Tibial nerve (tissue), 4 donors: Measurements from ENCODE around the gene CFAP54. TPM values are rescaled to one million over a fixed set of nuclear protein-coding genes. Genes with fewer than 3 reads are reported as not detected.

Source experiments
- DNase-seq, 2 donors: peaks; one replicate each; pipeline ENCODE4 v3.0.0-alpha.2; 2019; ENCODE audit warnings: low spot score in 2 of 2
- H3K27ac ChIP-seq, 4 donors: fragments of 200-600 bp; sonication (generic) in 3 of 4; one replicate each; pipeline ENCODE4 v1.5.1; 2017 to 2019; ENCODE audit warnings: mild to moderate bottlenecking in 1 of 4
- H3K27me3 ChIP-seq, 2 donors: fragments of 200-600 bp; sonication (generic) in 1 of 2; one replicate each; pipeline versions ENCODE4 v1.5.1 to v1.6.0; 2017 to 2019
- H3K36me3 ChIP-seq, 3 donors: fragments of 200-600 bp; sonication (generic); one replicate each; pipeline ENCODE4 v1.5.1; 2018 to 2019
- H3K4me1 ChIP-seq, 4 donors: fragments of 200-600 bp; sonication (generic) in 3 of 4; one replicate each; pipeline ENCODE4 v1.5.1; 2017 to 2019
- H3K4me3 ChIP-seq, 4 donors: fragments of 200-600 bp; sonication (generic) in 3 of 4; one replicate each; pipeline ENCODE4 v1.5.1; 2017 to 2019; ENCODE audit warnings: mild to moderate bottlenecking in 1 of 4, moderate library complexity in 1 of 4
- H3K9me3 ChIP-seq, 4 donors: fragments of 200-600 bp; sonication (generic) in 3 of 4; one replicate each; pipeline ENCODE4 v1.5.1; 2017 to 2019
- CTCF ChIP-seq, 5 experiments: fragments of 200-600 bp in 3 of 5; fragments of 450-650 bp in 2 of 5; sonication (generic) in 3 of 5; IDR thresholded peaks; one replicate each; pipeline ENCODE4 v1.5.1; 2016 to 2019; ENCODE audit warnings: antibody characterized with exemption in 5 of 5, mild to moderate bottlenecking in 3 of 5, moderate library complexity in 2 of 5
- EP300 ChIP-seq, 2 donors: sonication (generic); formaldehyde crosslinking; IDR thresholded peaks; one replicate each; pipeline ENCODE4 v1.6.1; 2017; ENCODE audit warnings: antibody characterized with exemption in 2 of 2, mild to moderate bottlenecking in 1 of 2
- POLR2A ChIP-seq, 2 donors: fragments of 450-650 bp; IDR thresholded peaks; one replicate each; pipeline ENCODE4 v1.6.1; 2017; ENCODE audit warnings: antibody characterized with exemption in 2 of 2, mild to moderate bottlenecking in 2 of 2, moderate library complexity in 2 of 2
- WGBS, 2 donors: methylation state at CpG; one replicate each; pipeline ENCODE4 v1.1.5; 2018; 5-methylcytosine and 5-hydroxymethylcytosine counted together
- total RNA-seq, 4 donors: library from RNA; depleted of rRNA; stranded (reverse); fragments of >200 nt; gene quantifications; one replicate each; pipeline ENCODE4 v1.1.0, GENCODE V29; 2016

CFAP54 gene
- total RNA-seq, 4 donors from 2014 or later = 0.87 to 6.7 (median 2.1) TPM

GRCh38 chr12:96831346-96831745 is 342.0 kb downstream of the CFAP54 start:
- WGBS, 2 donors = 86 to 90% methylated on average over 1 of the region's 1 CpG
- DNase-seq = no peak
- TF ChIP-seq POLR2A (IDR thresholded peaks at IDR 0.05) (no peak), EP300 (IDR thresholded peaks at IDR 0.05) (no peak), CTCF (IDR thresholded peaks at IDR 0.05) (no peak)
- no peaks in the 10 kb centered on the region for H3K4me1 ChIP-seq
- no peaks in the 10 kb centered on the region for H3K27me3 ChIP-seq
- no peak overlapping the region for H3K4me3 ChIP-seq
- H3K36me3 ChIP-seq = no peaks in the 10 kb centered on the region
- no peaks in the 10 kb centered on the region for H3K9me3 ChIP-seq
- H3K27ac ChIP-seq = no peak overlapping the region

- no peak overlapping the region for H3K4me3 ChIP-seq
- H3K27ac ChIP-seq = no peak overlapping the region
Measured at GRCh38 chr12:96846293-96846692, 356.9 kb downstream of the CFAP54 start.

GRCh38 chr12:96850676-96851075 is 361.3 kb downstream of the CFAP54 start:
- DNase-seq = no peak
- 68 to 75% methylated on average over 3 of the region's 3 CpGs for WGBS, 2 donors
- no peaks in the 10 kb centered on the region for H3K27me3 ChIP-seq
- no peaks in the 10 kb centered on the region for H3K9me3 ChIP-seq
- H3K4me3 ChIP-seq = no peak overlapping the region
- no peaks in the 10 kb centered on the region for H3K36me3 ChIP-seq
- H3K27ac ChIP-seq = no peak overlapping the region
- TF ChIP-seq EP300 (IDR thresholded peaks at IDR 0.05) (no peak), CTCF (IDR thresholded peaks at IDR 0.05) (no peak), POLR2A (IDR thresholded peaks at IDR 0.05) (no peak)
- H3K4me1 ChIP-seq = no peaks in the 10 kb centered on the region

More at GRCh38 chr12:96846293-96846692, 356.9 kb downstream of the CFAP54 start:
- Histone ChIP-seq H3K36me3 (no peaks in the 10 kb centered on the region), H3K4me1 (no peaks in the 10 kb centered on the region), H3K9me3 (no peaks in the 10 kb centered on the region), H3K27me3 (no peaks in the 10 kb centered on the region)
- TF ChIP-seq POLR2A (IDR thresholded peaks at IDR 0.05) (no peak), EP300 (IDR thresholded peaks at IDR 0.05) (no peak), CTCF (IDR thresholded peaks at IDR 0.05) (no peak)
- no peak for DNase-seq
- 33 to 49% methylated on average over 2 of the region's 2 CpGs for WGBS, 2 donors

- Histone ChIP-seq H3K9me3 (no peaks in the 10 kb centered on the region), H3K27me3 (no peaks in the 10 kb centered on the region), H3K4me1 (no peaks in the 10 kb centered on the region), H3K36me3 (no peaks in the 10 kb centered on the region), H3K4me3 (no peak overlapping the region), H3K27ac (no peak overlapping the region)
- TF ChIP-seq POLR2A (IDR thresholded peaks at IDR 0.05) = no peak
- TF ChIP-seq CTCF (IDR thresholded peaks at IDR 0.05) = no peak
- no peak for TF ChIP-seq EP300 (IDR thresholded peaks at IDR 0.05)
- DNase-seq = no peak
- 74 to 79% methylated on average over 1 of the region's 1 CpG for WGBS, 2 donors
Measured at GRCh38 chr12:96858162-96858561, 368.8 kb downstream of the CFAP54 start.

- TF ChIP-seq EP300 (IDR thresholded peaks at IDR 0.05) (no peak), CTCF (IDR thresholded peaks at IDR 0.05) (no peak), POLR2A (IDR thresholded peaks at IDR 0.05) (no peak)
- H3K27me3 ChIP-seq = no peaks in the 10 kb centered on the region
- WGBS, 2 donors = 53 to 57% methylated on average over 2 of the region's 2 CpGs
- H3K36me3 ChIP-seq = no peaks in the 10 kb centered on the region
- H3K4me3 ChIP-seq = no peak overlapping the region
- H3K9me3 ChIP-seq = no peaks in the 10 kb centered on the region
- no peak overlapping the region for H3K27ac ChIP-seq
- DNase-seq = no peak
- H3K4me1 ChIP-seq = no peaks in the 10 kb centered on the region
Measured at GRCh38 chr12:96861656-96862055, 372.3 kb downstream of the CFAP54 start.
